Measurements from ENCODE around the gene NSD2.

DNA sequence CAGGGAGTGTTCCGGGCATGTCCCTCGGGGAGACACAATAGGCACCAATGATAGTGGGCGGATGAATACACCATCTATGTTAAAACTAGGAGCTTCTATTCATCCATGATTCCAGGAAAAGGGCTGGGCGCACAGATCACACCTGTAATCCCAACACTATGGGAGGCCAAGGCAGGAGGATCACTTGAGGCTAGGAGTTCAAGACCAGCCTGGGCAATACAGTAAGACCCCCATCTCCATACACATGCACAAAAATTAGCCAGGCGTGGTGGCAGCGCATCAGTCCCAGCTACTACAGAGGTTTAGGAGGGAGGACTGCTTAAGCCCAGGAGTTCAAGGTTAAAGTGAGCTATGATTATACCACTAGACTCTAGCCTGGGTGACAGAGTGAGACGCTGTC lies 135.2 kb downstream of the NSD2 start:
- TF ChIP-seq, protein P1, sequence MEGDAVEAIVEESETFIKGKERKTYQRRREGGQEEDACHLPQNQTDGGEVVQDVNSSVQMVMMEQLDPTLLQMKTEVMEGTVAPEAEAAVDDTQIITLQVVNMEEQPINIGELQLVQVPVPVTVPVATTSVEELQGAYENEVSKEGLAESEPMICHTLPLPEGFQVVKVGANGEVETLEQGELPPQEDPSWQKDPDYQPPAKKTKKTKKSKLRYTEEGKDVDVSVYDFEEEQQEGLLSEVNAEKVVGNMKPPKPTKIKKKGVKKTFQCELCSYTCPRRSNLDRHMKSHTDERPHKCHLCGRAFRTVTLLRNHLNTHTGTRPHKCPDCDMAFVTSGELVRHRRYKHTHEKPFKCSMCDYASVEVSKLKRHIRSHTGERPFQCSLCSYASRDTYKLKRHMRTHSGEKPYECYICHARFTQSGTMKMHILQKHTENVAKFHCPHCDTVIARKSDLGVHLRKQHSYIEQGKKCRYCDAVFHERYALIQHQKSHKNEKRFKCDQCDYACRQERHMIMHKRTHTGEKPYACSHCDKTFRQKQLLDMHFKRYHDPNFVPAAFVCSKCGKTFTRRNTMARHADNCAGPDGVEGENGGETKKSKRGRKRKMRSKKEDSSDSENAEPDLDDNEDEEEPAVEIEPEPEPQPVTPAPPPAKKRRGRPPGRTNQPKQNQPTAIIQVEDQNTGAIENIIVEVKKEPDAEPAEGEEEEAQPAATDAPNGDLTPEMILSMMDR (IDR thresholded peaks at IDR 0.05), result no peak
- TF ChIP-seq EP300 (IDR thresholded peaks at IDR 0.05) (no peak), POLR2A (IDR thresholded peaks at IDR 0.05) (no peak)

All from ovary (tissue), 3 donors.